Ovary (tissue), 10 donors: ENCODE results near the gene WIPF1. TPM values are rescaled to one million over a fixed set of nuclear protein-coding genes. Genes with fewer than 3 reads are reported as not detected.
A peak's percentile ranks its signal among the peaks of the same experiment; 100 is the strongest.

Experiments used
- DNase-seq, 5 donors: peaks; one replicate each; pipeline ENCODE4 v3.0.0-alpha.2; 2019 to 2020
- H3K27ac ChIP-seq, 2 donors: fragments of 200-600 bp; one replicate each; pipeline versions ENCODE4 v1.5.1 to v1.8.0; 2019 to 2022
- H3K27me3 ChIP-seq: fragments of 200-600 bp; one replicate; pipeline ENCODE4 v1.8.0; 2022
- H3K36me3 ChIP-seq: fragments of 200-600 bp; sonication (generic); one replicate; pipeline ENCODE4 v1.5.1; 2019
- H3K4me1 ChIP-seq: one replicate; pipeline ENCODE4 v1.8.1; 2013; ENCODE audit warnings: mild to moderate bottlenecking, moderate library complexity; ENCODE audit not compliant: insufficient read depth
- H3K4me3 ChIP-seq: fragments of 200-600 bp; sonication (generic); one replicate; pipeline ENCODE4 v1.5.1; 2017
- H3K9me3 ChIP-seq, 2 donors: fragments of 200-600 bp in 1 of 2; sonication (generic) in 1 of 2; one replicate each; pipeline versions ENCODE4 v1.5.1 to v1.8.1; 2013 to 2019; ENCODE audit warnings: mild to moderate bottlenecking in 1 of 2, moderate library complexity in 1 of 2
- CTCF ChIP-seq, 3 donors: fragments of 450-650 bp in 2 of 3; fragments of 200-600 bp in 1 of 3; IDR thresholded peaks; one replicate each; pipeline versions ENCODE4 v1.5.1 to v1.8.0; 2016 to 2022; ENCODE audit warnings: antibody characterized with exemption in 3 of 3, mild to moderate bottlenecking in 1 of 3
- EP300 ChIP-seq: sonication (generic); formaldehyde crosslinking; IDR thresholded peaks from one replicate; pipeline ENCODE4 v1.6.1; 2017; ENCODE audit warnings: antibody characterized with exemption
- POLR2A ChIP-seq: fragments of 450-650 bp; IDR thresholded peaks from one replicate; pipeline ENCODE4 v1.6.1; 2017; ENCODE audit warnings: antibody characterized with exemption, mild to moderate bottlenecking, moderate library complexity
- WGBS, 3 donors: extraction: QIAGEN DNeasy Blood & Tissue Kit in 1 of 3; methylation state at CpG; one replicate each; pipeline versions ENCODE4 v1.1.5 to v1.1.7; 2013 to 2017; 5-methylcytosine and 5-hydroxymethylcytosine counted together
- intact Hi-C, 4 donors: fragments of 100-400 bp; cut with DNase I; formaldehyde crosslinking; loops; one replicate each; pipeline versions ENCODE4 v1.11.0 to v1.15.1; 2022 to 2023
- long read RNA-seq, 3 donors: library from polyadenylated mRNA in 2 of 3; unstranded in 2 of 3; transcript quantifications; one replicate each; pipeline ENCODE4 v2.0.0 and lab custom pipeline, GENCODE V29; 2021 to 2026
- polyA plus RNA-seq, 2 donors: library from polyadenylated mRNA; stranded (reverse); fragments of 200-250 nt in 1 of 2; fragments of 350-450 nt in 1 of 2; fragmentation: Illumina TruSeq in 1 of 2; extraction: RNeasy Lipid Tissue Mini Kit (QIAGEN cat#74804) in 1 of 2; gene quantifications; one replicate each; pipeline ENCODE4 v1.2.3, GENCODE V29; 2013 to 2014
- total RNA-seq, 7 donors: library from RNA; depleted of rRNA in 2 of 7; stranded (reverse); fragments of >200 nt in 2 of 7; fragmentation: NEBNext Ultra II Directional in 3 of 7; extraction: Animal tissue kit (Norgen Biotek cat#: 25700) in 3 of 7; gene quantifications; one replicate each; pipeline versions ENCODE4 v1.1.0 to v1.2.4, GENCODE V29; 2016 to 2023
- donor health status: DM: no; HTN: no; CAD: no; lungs with moderate emphysema.
- donor health status: DM: no; HTN: no; CAD: no.
- donor health status: Bipolar disorder and iron deficiency.
- donor health status: DM: yes; HTN: yes; CAD: no.
- donor health status: DM: no; HTN: no; CAD: no.
- donor health status: DM: yes; HTN: yes; CAD: no.

Gene WIPF1
- 10 to 100 TPM in 6 of 7 donors, 1 to 10 TPM in 1; 9.7 to 42.6 (median 24.4) TPM for total RNA-seq
- 10 to 100 TPM; 13.3 to 34.7 TPM for polyA plus RNA-seq
- long read RNA-seq, donor 1, partial matches to known transcripts: 5 of 12 reads
- long read RNA-seq, donor 1, other reads (novel, unspliced or antisense): 5 of 12 reads
- long read RNA-seq, donor 2, partial matches to known transcripts: 0 of 1 reads
- long read RNA-seq, donor 2, other reads (novel, unspliced or antisense): 0 of 1 reads
- long read RNA-seq, donor 3, transcript WIPF1-202 (8 exons, 2,003 nt): major isoform, 11 of 45 reads
- long read RNA-seq, donor 3, partial matches to known transcripts: 20 of 45 reads
- long read RNA-seq, donor 3, other reads (novel, unspliced or antisense): 14 of 45 reads

GRCh38 chr2:174597345-174598047 lies at the start of gene WIPF1:
WIPF1 (minus strand) TSS chr2:174597804; CDS start chr2:174585573, 12,231 bp downstream.
- Histone ChIP-seq H3K9me3 (no peaks in the 10 kb centered on the region), H3K4me3 (no peak within 1 kb of the TSS), H3K27ac (peak within 1 kb of the TSS in 1 of 2 donors; percentile 23), H3K36me3 (no peaks in the 10 kb centered on the region), H3K27me3 (no peaks in the 10 kb centered on the region), H3K4me1 (peaks cover 4% of the 10 kb centered on the region)
- intact Hi-C loops: no loop called here
- WGBS, 3 donors: 15 to 24% (median 22%) methylated on average over 6 of the region's 6 CpGs
- TF ChIP-seq EP300 (no peak), CTCF (IDR thresholded peaks at IDR 0.05) (no peak), POLR2A (no peak)
- peak in 1 of 5 donors; percentile 32 for DNase-seq

- Histone ChIP-seq H3K27ac (no peak overlapping the region), H3K27me3 (no peaks in the 10 kb centered on the region), H3K9me3 (no peaks in the 10 kb centered on the region), H3K4me3 (no peak overlapping the region), H3K36me3 (no peaks in the 10 kb centered on the region), H3K4me1 (no peaks in the 10 kb centered on the region)
- TF ChIP-seq CTCF (IDR thresholded peaks at IDR 0.05) (no peak), POLR2A (no peak), EP300 (no peak)
- 83 to 93% (median 89%) methylated on average over 2 of the region's 2 CpGs for WGBS, 3 donors
- intact Hi-C loops: no loop called here
- no peak for DNase-seq
Observed at GRCh38 chr2:174645296-174645695, 47.7 kb upstream of the WIPF1 start.

- no peak for DNase-seq
- 91 to 98% (median 97%) methylated on average over 1 of the region's 1 CpG for WGBS, 3 donors
- no peaks in the 10 kb centered on the region for H3K9me3 ChIP-seq
- no peak overlapping the region for H3K4me3 ChIP-seq
- intact Hi-C loops: no loop called here
- TF ChIP-seq POLR2A (no peak), EP300 (no peak), CTCF (IDR thresholded peaks at IDR 0.05) (no peak)
- H3K27ac ChIP-seq: no peak overlapping the region
- no peaks in the 10 kb centered on the region for H3K36me3 ChIP-seq
- H3K27me3 ChIP-seq: no peaks in the 10 kb centered on the region
- no peaks in the 10 kb centered on the region for H3K4me1 ChIP-seq
Observed at GRCh38 chr2:174644406-174644805, 46.8 kb upstream of the WIPF1 start.

GRCh38 chr2:174643356-174643755 lies 45.8 kb upstream of the WIPF1 start:
- H3K27me3 ChIP-seq: no peaks in the 10 kb centered on the region
- H3K36me3 ChIP-seq: no peaks in the 10 kb centered on the region
- H3K27ac ChIP-seq: no peak overlapping the region
- WGBS, 3 donors: 91 to 98% (median 96%) methylated on average over 6 of the region's 6 CpGs
- no peak for DNase-seq
- H3K4me3 ChIP-seq: no peak overlapping the region
- no peaks in the 10 kb centered on the region for H3K9me3 ChIP-seq
- intact Hi-C loops: no loop called here
- H3K4me1 ChIP-seq: no peaks in the 10 kb centered on the region
- TF ChIP-seq EP300 (no peak), CTCF (IDR thresholded peaks at IDR 0.05) (no peak), POLR2A (no peak)
